ENCODE data around the gene C1QL2.

DNA sequence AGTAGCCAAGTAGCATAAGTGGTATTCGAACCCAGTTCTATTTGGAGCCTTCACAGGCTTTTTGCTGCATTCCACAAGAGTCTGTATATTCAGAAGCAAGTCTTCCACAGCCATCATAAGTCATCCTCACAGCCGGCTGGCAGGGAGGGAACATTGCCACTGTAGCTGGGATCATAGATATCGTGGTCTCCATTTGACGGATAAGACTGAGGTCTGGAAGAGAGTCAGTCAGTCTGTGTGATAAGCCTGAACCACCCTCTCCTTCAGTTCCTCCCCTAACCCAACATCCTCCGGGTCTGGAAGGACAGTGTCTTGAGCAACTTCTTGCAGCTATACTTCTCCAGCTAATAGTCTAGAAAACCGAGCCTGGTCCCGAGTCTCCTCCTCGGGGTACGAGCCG, 17.0 kb upstream of the C1QL2 start:
- TF ChIP-seq YY1 (IDR thresholded peaks at IDR 0.05; ENCODE audit: insufficient read depth, insufficient read length) = no peak
- TF ChIP-seq ZNF274 (IDR thresholded peaks at IDR 0.05; ENCODE audit: low read depth, low read length) = no peak
- TF ChIP-seq SUZ12 (IDR thresholded peaks at IDR 0.05; ENCODE audit: extremely low read depth, insufficient read depth, insufficient read length) = no peak
